ENCODE measurements around the gene DNAH11.

Gene DNAH11

DNA sequence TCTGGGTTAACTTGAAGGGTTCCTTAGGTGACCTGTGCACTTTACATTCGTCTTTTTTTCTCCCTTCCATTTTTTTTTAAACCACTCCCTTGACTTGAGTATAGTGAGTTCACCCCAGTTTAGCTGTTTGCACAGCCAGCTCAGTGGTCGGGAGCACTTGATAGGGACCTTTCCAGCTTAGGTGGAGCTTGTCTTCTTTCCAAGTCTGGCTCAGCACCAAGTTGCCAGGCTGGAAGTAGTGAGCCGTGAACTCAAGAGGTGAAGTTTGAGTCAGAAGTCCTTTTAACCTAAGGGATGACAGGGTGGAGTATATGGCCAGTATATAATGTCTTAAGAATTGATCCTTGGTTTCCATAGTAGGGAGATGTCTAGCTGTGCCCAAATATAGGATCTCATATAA is 7.2 kb downstream of the DNAH11 start:
- no peak for DNase-seq

DNA sequence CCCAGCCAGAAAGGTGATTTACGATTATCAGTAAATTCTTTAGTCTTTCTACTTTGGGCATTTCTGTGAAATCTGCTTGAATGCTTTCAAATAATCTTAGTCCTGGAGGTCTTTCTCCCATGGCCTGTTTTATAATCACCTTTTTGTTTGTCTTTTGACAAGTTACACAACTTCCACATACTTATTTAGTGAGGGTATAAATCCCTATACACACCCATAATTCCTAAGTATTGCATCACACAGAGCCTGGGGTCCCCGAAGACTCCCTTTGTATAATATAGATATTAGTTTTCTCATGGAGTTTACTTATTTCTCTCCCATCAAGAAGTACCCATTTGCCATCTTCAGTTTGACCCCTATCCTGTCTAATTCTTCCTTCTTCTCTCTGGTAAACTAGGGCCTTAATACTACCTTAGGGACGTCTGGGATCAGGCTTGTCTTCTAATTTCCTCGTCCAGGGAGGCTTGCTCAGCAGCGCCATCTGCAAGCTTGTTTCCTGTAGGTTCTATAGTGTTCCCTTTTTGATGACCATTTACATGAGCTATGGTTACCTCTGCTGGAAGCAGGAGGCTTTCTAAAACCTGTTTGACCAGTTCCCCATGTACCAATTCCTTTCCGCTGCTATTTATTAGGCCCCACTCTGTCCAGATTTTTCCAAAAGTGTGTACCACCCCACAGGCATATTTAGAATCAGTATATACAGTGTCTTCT is 8.1 kb downstream of the DNAH11 start:
- no peak for DNase-seq

DNA sequence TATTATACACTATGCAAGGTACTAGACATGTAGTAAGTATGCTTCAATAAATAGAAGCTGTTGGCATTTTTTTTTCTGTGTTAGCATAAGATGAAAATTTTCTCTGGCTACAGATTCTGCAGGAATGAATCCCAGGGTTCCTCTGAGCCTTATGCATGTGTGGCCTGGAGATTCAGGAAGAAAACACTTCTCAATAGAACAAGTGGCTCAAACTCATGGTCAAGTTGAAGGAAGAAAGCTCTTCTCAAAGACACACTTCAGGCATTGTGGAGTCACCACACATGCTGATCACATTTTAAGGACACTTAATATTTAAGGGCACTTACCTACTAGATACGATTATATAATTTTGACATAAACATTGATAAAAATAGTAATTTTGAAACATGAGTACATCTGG is 19.5 kb downstream of the DNAH11 start:
- no peak for DNase-seq

DNA sequence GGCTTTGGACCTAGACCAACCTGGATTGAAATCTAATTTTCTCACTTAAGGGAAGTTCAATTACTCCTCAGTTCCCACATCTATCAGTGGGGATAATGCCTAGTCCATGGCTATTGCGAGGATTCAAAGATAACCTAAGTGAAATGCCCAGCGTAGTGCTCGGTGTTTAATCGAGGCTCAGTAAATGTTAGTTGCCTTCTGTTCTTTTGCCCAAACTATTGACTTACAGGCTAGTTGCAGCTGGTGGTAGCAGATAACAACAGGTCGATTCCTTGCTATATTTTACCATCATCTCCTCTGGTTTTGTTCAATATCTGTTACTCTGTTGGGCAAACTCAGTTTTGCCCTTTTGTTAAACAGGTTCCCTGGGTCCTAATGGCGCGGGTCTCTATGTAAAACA is 22.8 kb downstream of the DNAH11 start:
- DNase-seq, result no peak

DNA sequence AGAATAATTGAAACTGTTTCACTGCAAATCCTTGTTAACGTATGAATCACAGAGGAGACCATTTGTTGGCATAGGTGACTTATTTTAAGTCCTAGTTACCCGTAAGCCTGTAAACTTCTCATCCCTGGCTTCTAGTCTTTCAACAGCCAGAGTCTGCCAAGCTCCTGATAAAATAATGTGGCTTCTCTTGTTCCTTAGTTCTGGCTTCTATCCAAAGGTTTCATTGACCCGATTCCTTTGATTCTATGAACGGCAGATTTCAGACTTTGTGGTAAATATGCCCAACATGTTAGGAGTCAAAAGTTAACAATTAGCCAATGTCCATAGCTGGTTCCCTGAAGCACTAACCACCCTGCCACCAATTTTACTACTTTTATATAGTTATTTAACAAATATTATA is 23.3 kb downstream of the DNAH11 start:
- no peak for DNase-seq

DNA sequence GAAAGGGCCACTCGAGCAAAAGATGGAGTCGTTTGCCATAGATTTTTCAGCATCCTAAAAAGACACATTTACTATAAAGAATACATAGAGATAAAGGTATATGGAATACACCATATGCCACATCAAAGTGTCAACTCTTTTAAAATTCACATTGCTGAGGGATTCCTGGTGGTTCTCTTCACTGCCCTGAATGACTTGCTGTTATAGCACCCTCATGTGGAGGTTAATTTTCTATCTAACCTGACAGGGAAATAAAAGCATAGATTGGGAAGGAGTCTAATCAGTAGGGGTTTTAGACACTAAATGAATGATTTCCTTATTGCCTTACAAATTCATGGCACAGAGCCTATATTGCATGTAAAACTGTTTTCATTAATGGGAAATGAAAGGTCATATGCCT is 25.9 kb downstream of the DNAH11 start:
- peak; percentile 18 for DNase-seq

DNA sequence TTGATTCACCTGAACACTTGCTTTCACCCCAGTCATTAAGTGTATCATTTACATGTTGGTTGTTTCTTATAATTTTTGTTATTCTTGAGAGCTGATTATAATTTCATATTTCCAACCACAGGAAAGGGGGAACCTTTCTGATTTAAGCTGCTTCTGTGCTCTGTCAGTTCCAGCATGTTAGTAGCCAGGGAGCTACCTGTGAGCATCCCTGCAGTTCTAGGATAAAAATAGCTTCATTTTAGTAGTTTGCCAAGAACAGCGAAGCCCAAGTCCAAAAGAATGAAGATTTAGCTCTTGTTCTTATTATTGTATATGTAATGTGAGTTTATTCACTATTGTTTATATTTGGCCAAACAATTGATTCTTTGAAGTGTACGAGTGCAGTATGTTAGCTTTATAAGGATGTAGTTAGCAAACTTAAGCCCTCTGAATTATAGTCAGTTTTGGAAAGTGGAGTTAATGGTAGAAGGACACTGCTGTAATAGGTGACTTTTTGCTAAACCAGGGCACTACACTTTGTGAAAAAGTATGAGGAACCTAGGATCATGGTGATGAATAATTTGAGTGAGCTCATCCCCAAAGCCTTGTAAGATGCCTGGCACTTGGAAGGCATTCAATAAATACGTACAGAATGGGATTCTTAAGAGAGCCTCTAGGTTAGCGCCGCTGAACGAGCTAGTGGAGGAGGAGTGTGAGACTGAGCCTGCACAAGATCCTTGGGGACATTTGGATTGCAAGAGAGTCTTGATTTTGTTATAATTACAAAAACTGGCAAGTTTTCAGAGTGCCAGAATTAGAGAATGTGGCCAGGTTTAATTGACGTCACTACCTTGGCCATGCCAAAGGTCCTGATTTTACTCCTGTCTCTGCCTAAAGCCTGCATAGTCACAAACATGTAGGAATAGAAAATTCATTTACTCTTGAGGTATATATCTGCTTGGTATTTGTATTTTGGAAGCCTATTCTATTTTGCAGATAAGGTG is 29.8 kb downstream of the DNAH11 start:
- DNase-seq, result no peak

DNA sequence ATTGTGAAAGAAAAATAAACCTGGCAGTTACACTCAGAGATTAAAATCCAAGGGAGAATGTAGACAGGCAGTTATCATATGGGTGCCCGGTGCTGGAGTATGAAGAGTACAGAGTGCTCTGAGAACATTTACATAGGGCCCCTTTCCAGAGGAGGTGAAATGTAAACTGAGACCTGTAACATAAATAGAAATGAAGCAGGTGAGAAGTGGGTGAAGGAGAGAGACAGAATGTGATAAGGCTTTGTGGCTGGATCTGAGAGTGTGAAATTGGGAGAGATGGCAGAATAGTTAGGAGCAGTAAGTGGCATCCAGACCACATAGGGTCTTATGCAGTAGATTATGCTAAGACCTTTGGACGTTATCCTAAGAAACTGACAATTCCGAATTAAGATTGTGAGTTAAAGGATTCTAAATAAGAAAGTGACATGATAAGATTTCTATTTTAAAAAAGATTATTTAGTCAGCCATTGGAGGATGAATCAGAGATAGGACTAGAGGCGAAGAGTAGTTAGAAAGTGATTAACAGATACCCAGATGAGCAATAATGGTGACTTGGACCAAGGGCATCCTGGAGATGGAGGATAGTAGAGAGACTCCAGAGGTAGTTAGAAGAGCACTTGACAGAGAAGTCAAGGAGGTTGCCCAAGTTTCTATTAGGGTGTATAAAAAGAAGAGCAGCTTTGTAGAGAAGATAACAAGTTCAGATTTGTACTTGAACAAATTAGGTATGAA is 36.7 kb downstream of the DNAH11 start:
- no peak for DNase-seq

DNA sequence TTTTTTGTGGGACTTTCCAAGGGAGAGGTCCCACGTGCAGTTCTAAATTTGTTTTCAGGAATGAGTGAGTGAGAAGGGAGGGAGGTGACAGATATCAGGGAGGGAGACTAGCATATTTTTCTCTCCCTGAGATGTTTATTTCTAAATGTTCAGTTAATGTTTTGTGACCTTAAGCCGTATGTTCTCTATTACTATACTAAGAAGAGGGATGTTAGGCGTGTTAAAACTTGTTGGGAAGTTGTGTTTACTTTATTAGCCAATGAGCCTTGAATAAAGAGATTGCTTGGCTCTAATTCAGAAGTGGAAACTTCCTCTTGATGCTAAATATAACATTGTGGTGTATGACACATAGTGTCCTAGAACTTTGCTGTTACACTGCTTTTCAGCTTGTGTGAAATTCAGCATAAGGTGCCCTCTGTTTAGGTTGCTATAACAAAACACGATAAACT is 37.3 kb downstream of the DNAH11 start:
- DNase-seq, result no peak

DNA sequence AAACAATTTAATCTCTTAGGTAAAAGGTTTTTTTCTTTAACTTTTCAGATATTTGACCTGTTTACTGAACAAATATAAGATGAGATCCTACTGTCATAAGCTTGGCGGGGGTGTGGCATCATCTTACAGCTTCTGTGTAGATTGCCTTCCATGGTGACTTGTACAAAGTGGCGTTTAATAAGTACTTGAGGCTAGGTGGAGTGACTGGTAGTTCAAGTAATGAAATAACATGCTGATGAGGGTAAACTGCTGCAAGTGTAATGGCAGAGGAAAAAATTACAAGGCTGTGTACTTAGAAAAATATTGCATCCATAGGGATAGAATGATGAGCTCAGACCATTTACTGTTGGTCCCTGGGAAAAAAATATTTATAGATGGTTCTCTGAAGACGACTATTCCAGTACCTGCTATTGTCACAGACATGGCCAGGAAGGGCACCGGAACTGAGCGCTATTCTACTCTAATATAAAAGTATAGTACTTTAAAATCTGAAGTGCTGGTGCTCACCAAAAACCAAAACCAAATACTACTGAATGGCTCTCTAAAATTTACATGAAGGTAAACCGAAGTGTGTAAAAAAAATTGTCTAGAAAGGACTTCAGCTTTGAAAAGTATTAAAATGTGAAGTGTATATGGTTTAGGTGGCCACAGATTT is 42.4 kb downstream of the DNAH11 start:
- no peak for DNase-seq

DNA sequence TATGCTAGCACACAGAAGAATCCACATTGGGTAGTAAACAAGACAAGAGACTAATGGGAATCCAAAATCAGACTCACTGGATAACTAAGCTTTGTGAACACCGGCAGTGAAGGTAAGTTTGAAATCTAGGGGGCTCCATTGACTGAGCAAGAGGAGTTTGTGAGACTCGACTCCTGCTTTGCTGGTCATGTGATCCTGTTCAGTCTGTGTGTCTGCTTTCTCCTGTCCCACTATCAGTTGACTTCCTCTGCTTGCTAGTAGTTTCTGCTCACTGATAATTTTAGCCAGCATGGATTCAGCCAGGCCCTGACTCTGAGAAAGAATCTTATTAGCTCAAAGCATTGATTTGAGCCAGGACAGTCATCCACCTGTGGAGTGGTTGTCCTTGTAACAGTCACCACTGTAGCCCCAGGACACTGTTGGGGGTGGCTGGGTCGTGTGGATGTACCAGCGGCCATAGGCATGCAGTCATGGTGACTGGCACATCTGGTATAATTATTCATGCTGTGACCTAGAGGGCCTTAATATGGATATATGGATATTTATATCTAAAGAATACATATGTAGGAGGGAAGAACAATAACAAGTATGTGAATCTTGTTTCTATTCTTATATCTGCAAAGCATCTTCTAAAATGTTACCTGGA is 44.4 kb downstream of the DNAH11 start:
- no peak for DNase-seq

DNA sequence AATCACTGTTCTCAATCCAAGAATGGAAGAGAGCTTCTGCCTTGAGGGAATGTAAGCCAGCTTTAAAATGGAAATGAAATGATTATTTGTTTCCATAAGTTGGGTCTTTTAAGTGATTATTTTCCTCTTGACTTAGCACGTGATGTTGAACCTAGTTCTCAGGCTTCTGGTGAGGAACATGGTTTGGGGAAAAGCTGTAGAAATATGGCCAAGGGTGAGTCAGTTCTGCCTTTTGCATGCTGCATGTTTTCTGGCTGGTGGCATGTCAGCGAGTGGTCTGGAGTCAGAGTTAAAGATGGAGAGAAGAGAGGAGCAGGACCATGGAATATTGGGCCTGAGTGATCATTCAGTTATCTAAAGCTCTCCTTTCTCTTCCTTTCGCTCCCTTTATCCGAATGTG is 54.0 kb downstream of the DNAH11 start:
- DNase-seq, result no peak

DNA sequence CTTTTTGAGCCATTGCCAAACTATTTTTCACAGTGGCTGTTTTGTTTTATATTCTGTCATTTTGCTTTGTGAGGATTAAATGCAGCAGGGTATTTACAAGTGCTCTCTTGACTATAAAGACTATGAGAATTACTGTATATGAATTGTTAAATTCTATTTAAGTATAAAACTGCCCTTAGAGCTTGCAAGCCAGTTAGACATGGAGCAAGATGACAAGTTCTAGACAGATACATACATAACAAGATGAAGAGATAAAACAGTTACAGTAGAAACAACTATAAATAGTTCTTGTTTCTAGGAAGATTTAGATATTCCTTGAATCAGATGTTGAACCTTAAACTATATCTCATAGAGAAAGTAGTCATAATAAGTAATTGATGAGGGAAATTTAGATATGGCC is 60.6 kb downstream of the DNAH11 start:
- DNase-seq, result no peak

DNA sequence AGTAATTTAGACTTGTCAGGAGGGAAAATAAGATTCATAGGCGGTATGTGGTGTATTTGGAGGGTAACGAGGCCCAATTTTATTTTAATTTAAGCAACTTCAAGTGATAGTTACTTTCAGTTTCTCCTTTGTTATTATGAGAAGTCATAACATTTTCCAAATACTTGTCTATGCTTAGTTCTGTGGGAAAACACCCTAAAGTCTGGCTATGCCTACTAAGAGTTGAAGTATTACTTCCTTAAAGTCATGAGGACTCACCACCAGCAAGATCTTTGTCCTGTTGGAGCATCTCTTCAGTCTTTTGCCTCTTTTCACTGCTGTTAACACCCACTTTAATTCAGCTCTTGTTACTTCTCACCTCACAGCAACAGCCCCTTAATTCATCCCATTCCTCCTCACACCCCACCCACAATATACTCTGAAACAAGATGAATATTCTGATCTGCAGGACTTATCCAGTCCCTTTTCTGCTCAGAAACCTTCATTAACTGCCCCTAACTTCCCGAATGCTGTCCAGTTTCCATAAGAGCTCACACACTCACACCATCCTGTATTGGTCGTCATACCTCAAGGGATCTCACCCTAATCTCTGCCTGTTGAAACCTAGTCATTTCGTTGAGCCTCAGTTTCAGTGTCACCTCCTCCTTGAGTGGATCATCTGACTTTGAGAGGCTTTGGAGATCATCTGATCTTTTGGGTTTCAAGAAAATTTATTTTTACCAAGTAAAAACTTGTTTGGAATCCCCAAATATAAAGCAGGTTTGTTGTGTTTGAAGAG is 61.3 kb downstream of the DNAH11 start:
- no peak for DNase-seq

DNA sequence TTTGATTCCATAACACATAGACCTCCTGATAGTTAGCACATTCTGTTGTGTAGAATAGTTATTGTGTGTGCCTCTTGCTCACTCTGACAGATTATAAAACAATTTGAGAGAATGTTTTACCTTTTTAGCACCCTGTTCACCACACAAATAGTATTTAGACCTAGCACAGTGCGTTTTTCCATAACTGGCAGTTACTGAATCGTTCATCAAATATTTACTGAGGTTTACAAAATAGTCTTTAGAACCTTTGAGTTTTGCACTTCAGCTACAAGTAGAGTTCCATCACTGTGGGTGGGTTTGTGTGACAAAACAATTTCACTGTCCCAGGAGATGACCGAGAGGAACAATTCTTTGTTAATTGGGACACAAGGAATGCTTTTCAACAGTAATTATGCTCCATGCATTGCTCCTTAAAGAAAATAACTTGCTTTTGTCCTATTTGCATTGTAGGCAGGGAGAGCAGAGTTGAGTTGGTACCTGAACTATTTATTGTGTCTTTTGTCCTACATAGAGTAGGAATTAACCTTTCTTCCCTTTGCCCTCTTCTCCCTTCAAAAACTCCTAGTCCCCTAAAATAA is 62.3 kb downstream of the DNAH11 start:
- no peak for DNase-seq

DNA sequence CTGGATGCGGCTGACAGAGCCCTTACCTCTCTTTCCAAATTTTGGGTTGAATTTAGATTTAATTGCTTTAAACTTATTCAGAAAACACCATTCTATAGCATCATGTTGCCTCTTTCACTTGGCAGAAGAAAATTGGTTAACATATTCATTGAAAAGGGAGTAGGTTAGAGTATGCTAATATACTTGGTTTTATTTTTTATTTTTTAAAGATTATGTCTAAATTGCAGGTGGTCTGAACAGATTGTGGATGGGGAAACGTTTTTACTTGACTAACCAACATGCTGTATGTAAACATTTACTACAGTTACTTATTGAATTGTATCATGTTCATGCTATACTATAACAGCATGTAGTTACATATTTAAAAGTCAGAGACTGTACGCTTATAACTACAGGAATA is 65.6 kb downstream of the DNAH11 start:
- no peak for DNase-seq

DNA sequence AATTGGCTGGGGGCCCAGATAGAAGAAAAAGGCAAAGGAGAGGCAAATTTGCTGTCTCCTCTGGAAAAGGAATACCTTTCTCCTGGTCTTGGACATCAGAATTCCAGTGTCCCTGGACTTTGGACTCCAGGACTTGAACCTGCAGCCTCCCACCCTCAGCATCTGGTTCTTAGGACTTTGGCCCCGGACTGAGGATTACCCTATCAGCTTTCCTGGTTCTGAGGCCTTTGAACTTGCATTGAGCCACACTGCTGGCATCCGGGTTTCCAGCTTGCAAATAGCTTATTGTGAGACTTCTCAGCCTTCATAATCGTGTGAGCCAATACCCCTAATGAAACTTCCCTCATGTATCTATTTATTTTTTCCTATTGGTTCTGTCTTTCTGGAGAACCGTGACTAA is 68.3 kb downstream of the DNAH11 start:
- no peak for DNase-seq

DNA sequence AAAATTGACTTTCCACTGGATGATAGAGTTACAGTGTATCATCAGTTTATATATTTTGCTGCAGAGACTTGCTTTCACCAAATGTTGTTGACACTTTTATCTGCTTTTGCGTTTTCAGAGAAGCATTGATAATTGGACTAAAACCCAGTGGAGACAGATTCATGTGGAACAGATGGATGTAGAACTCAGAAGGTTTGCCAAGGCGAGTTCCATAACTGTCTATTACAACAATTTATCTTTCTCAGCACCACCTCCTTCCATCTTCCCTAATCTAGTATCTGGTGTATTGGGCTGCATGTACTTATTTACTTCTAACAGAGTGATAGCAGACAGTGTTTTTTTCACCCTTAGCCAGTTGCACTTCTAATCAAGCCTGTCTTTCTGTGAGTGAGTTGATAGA is 73.3 kb downstream of the DNAH11 start:
- DNase-seq, result no peak

DNA sequence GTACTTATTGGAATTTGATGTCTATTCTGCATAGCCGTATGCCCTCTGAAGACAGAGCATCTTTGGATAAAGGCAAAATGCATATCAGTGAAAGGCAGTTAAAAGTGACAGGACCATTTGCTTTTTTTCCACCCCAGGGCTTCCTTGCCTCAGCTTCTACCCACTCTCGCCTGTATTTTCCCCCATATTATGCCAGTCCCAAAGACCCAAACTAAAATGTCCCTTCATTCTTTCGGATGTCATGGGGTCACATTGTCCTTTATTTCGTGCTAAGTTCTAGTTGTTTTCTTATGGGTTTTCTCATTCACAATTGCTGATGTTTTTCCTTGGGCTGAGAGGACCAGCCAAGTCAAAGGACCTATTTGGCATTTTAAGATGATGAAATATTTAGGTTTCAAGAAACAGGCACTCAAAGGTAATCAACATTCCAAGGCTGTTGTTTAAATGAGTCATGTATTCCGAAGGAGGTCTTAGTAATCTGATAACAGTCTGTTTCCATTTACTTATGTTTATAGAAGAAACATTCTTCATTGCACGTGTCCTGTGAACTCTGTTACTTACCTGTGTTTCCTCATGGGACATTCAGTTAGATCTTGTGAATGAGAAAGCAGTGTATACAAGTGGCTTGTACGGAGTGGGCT is 74.1 kb downstream of the DNAH11 start:
- DNase-seq, result no peak

DNA sequence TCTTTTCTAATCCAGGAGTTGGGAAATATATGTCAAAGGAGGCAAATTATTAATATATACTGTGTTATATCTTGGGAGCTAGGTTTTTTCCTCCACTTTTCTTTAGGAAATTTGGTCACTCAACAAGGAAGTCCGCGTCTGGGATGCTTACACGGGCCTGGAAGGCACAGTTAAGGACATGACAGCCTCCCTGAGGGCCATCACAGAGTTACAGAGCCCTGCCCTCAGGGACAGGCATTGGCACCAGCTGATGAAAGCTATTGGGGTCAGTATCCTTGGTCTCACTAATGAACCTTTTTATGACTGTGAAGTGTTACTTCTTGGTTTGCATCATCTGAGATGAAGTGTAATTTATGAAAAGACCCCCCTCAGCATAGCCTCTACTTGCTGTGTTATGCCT is 74.7 kb downstream of the DNAH11 start:
- no peak for DNase-seq

DNA sequence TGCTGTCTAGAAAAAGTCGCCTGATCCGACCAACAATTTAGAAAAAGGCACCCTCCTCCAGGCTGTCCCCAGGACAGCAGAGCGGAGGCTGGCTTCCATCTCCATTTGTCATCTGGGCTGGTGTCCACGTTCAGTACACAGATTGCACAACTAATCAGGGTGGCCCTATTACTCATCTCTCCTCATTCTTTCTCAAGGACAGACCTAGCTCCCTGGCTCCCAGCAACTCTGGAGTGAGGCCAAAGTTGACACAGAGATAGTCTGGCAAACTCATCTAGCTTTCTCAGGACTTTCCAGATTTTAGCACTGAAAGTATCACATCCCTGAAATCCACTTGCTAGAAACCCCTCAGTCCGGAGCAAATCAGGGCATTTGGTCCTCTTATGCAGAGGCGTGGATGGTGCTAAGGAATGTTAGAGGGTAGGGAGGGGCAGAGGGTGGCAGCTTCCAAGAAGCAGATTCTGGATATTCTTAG is 75.1 kb downstream of the DNAH11 start:
- DNase-seq, result no peak

All from CD4-positive, alpha-beta T cell treated with Interleukin-17A for 1 hour (primary cell).